Myometrial cell (primary cell): ENCODE measurements around the gene C9orf78. TPM values are rescaled to one million over a fixed set of nuclear protein-coding genes. Genes with fewer than 3 reads are reported as not detected.

ENCODE experiments used
- total RNA-seq: library from RNA; depleted of rRNA; stranded (reverse); fragments of >200 nt; gene quantifications from 2 replicates; pipeline ENCODE4 v1.2.3, GENCODE V29; 2015

Gene C9orf78
- total RNA-seq = 40.4 and 49.3 TPM in 2 replicates

GRCh38 chr9:129835128-129835859, at the start of gene C9orf78, which contains the start of gene USP20:
Gene C9orf78, minus strand, starts transcription at chr9:129835275. Its CDS starts 54 bp downstream, at chr9:129835221.
Gene USP20, plus strand, starts transcription at chr9:129835458. Its CDS starts 17,098 bp downstream, at chr9:129852556.

GRCh38 chr9:129823935-129824601, 11.0 kb downstream of the C9orf78 start, which contains the start of gene TOR1A:
Gene TOR1A, minus strand, starts transcription at chr9:129824136. Its CDS starts 51 bp downstream, at chr9:129824085.

GRCh38 chr9:129802833-129803675, 32.0 kb downstream of the C9orf78 start, which contains the start of gene TOR1B:
Gene TOR1B, plus strand, starts transcription at chr9:129803184. Its CDS starts 29 bp downstream, at chr9:129803213.

Other genes starting within 250 kb of the C9orf78 start
- gene C9orf50, start 214.2 kb downstream of the C9orf78 start, total RNA-seq = not detected in 2 replicates
- gene NTMT1, start 209.1 kb downstream of the C9orf78 start, total RNA-seq = 103 and 113 TPM in 2 replicates
- 23.9 and 30.3 TPM in 2 replicates for gene ASB6, start 193.1 kb downstream of the C9orf78 start, total RNA-seq
- gene PRRX2, start 169.6 kb downstream of the C9orf78 start, total RNA-seq = 1.4 TPM in 1 of 2 replicates, not detected in the other
- gene PTGES, start 82.2 kb downstream of the C9orf78 start, total RNA-seq = 4.4 and 4.9 TPM in 2 replicates
- gene TOR1B, start 32.1 kb downstream of the C9orf78 start, total RNA-seq = 33.5 and 43.2 TPM in 2 replicates
- 70.7 and 101 TPM in 2 replicates for gene TOR1A, start 11.1 kb downstream of the C9orf78 start, total RNA-seq
- gene USP20, start 183 bp upstream of the C9orf78 start, total RNA-seq = 17.5 and 26.2 TPM in 2 replicates
- gene FNBP1, start 207.9 kb upstream of the C9orf78 start, total RNA-seq = 11.2 and 16.7 TPM in 2 replicates
- 23.1 and 26.6 TPM in 2 replicates for gene GPR107, start 218.6 kb upstream of the C9orf78 start, total RNA-seq